Body of pancreas (tissue), 4 donors: ENCODE measurements around the gene PCSK5.

Source experiments
- POLR2A ChIP-seq, 3 donors: fragments of 450-650 bp; IDR thresholded peaks; one replicate each; pipeline ENCODE4 v1.6.1; 2016; ENCODE audit warnings: antibody characterized with exemption in 3 of 3, mild to moderate bottlenecking in 2 of 3
- TF ChIP-seq, protein P1 (sequence below), 7 experiments: fragments of 450-650 bp in 4 of 7; fragments of 200-600 bp in 3 of 7; sonication (generic) in 3 of 7; IDR thresholded peaks; one replicate each; pipeline ENCODE4 v1.5.1; 2016 to 2019; ENCODE audit warnings: antibody characterized with exemption in 7 of 7

DNA sequence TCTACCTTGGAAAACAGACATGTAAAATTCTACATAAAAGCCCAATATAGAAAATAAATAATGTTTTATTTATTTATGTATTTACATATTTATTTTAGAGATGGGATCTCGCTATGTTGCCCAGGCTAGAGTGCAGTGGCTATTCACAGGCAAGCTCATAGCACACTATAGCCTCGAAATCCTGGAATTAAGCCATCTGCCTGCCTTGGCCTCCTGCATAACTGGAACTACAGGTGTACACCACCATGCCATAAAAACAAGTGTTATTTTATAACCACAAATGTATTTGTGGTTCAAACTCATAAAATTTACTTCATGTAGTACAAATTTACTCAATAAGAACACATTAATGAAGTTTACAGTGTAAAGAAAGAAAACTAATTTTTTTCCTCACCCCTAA lies 510.7 kb downstream of the PCSK5 start:
- TF ChIP-seq POLR2A (IDR thresholded peaks at IDR 0.05), result no peak
- TF ChIP-seq, protein P1, sequence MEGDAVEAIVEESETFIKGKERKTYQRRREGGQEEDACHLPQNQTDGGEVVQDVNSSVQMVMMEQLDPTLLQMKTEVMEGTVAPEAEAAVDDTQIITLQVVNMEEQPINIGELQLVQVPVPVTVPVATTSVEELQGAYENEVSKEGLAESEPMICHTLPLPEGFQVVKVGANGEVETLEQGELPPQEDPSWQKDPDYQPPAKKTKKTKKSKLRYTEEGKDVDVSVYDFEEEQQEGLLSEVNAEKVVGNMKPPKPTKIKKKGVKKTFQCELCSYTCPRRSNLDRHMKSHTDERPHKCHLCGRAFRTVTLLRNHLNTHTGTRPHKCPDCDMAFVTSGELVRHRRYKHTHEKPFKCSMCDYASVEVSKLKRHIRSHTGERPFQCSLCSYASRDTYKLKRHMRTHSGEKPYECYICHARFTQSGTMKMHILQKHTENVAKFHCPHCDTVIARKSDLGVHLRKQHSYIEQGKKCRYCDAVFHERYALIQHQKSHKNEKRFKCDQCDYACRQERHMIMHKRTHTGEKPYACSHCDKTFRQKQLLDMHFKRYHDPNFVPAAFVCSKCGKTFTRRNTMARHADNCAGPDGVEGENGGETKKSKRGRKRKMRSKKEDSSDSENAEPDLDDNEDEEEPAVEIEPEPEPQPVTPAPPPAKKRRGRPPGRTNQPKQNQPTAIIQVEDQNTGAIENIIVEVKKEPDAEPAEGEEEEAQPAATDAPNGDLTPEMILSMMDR (IDR thresholded peaks at IDR 0.05), result no peak
